HG02852 (cell line): ENCODE measurements around the gene HBE1.

Experiments
- ATAC-seq: cut with Tn5 transposase; IDR thresholded peaks from one replicate; pipeline ENCODE4 v1.9.1; 2021; ENCODE audit warnings: mild to moderate bottlenecking, moderate library complexity; ENCODE audit not compliant: unreplicated experiment

Gene HBE1

GRCh38 chr11:5235364-5236095 lies 34.2 kb downstream of the HBE1 start:
- no peak for ATAC-seq

GRCh38 chr11:5234381-5234834 lies 35.3 kb downstream of the HBE1 start, which contains the start of gene HBD:
Gene HBD, minus strand, starts transcription at chr11:5234483. Its CDS starts 50 bp downstream, at chr11:5234433.
- ATAC-seq, result peak; percentile 92

GRCh38 chr11:5233307-5233706 lies 36.4 kb downstream of the HBE1 start:
- ATAC-seq, result no peak

GRCh38 chr11:5232821-5233220 lies 36.9 kb downstream of the HBE1 start:
- no peak for ATAC-seq

GRCh38 chr11:5232176-5232575 lies 37.6 kb downstream of the HBE1 start:
- no peak for ATAC-seq

GRCh38 chr11:5231111-5231510 lies 38.6 kb downstream of the HBE1 start:
- ATAC-seq, result no peak

GRCh38 chr11:5230266-5230665 lies 39.5 kb downstream of the HBE1 start:
- ATAC-seq, result no peak

GRCh38 chr11:5229796-5230195 lies 39.9 kb downstream of the HBE1 start:
- no peak for ATAC-seq

- ATAC-seq, result peak; percentile 56
These were observed 40.4 kb downstream of the HBE1 start for GRCh38 chr11:5229356-5229755.

GRCh38 chr11:5228124-5228523 lies 41.6 kb downstream of the HBE1 start:
- no peak for ATAC-seq

- ATAC-seq, result no peak
These were observed 42.1 kb downstream of the HBE1 start for GRCh38 chr11:5227681-5228080.

GRCh38 chr11:5226732-5227310 lies 42.9 kb downstream of the HBE1 start, which contains the start of gene HBB:
Gene HBB, minus strand, starts transcription at chr11:5227071. Its CDS starts 50 bp downstream, at chr11:5227021.
- no peak for ATAC-seq

GRCh38 chr11:5225480-5225871 lies 44.3 kb downstream of the HBE1 start:
- no peak for ATAC-seq

GRCh38 chr11:5224538-5225479 lies 44.9 kb downstream of the HBE1 start:
- no peak for ATAC-seq

- no peak for ATAC-seq
These were observed 46.1 kb downstream of the HBE1 start for GRCh38 chr11:5223686-5224085.

- no peak for ATAC-seq
These were observed 46.6 kb downstream of the HBE1 start for GRCh38 chr11:5223146-5223545.
